Stomach (tissue), 9 donors: ENCODE data around the gene NR2F2. TPM values are rescaled to one million over a fixed set of nuclear protein-coding genes. Genes with fewer than 3 reads are reported as not detected.
A peak's percentile ranks its signal among the peaks of the same experiment; 100 is the strongest.

Experiments used
- DNase-seq, 2 donors: peaks; one replicate each; pipeline versions ENCODE4 v3.0.0 to v3.0.0-alpha.2; 2013 to 2019
- H3K27ac ChIP-seq, 5 donors: fragments of 200-600 bp in 4 of 5; sonication (generic) in 4 of 5; one replicate each; pipeline ENCODE4 v1.5.1; 2013 to 2019; ENCODE audit warnings: mild to moderate bottlenecking in 1 of 5, moderate library complexity in 1 of 5
- H3K27me3 ChIP-seq, 3 donors: fragments of 200-600 bp; sonication (generic); one replicate each; pipeline ENCODE4 v1.5.1; 2017 to 2019; ENCODE audit warnings: mixed run types in 1 of 3
- H3K36me3 ChIP-seq, 4 donors: fragments of 200-600 bp; sonication (generic); 1 replicate in 3 of 4; 2 replicates in 1 of 4; pipeline ENCODE4 v1.5.1; 2016 to 2019
- H3K4me1 ChIP-seq, 4 donors: fragments of 200-600 bp; sonication (generic); one replicate each; pipeline ENCODE4 v1.5.1; 2016 to 2019
- H3K4me3 ChIP-seq, 4 donors: fragments of 200-600 bp; sonication (generic) in 3 of 4; one replicate each; pipeline ENCODE4 v1.5.1; 2016 to 2019; ENCODE audit warnings: mild to moderate bottlenecking in 1 of 4
- H3K9me3 ChIP-seq, 4 donors: fragments of 200-600 bp; sonication (generic); one replicate each; pipeline ENCODE4 v1.5.1; 2016 to 2019
- CTCF ChIP-seq, 7 experiments: fragments of 450-650 bp in 4 of 7; fragments of 200-600 bp in 3 of 7; sonication (generic) in 3 of 7; IDR thresholded peaks; one replicate each; pipeline ENCODE4 v1.5.1; 2016 to 2019; ENCODE audit warnings: antibody characterized with exemption in 7 of 7, control low read depth in 2 of 7, mild to moderate bottlenecking in 1 of 7
- EP300 ChIP-seq: sonication (generic); formaldehyde crosslinking; IDR thresholded peaks from one replicate; pipeline ENCODE4 v1.6.1; 2017; ENCODE audit warnings: antibody characterized with exemption
- POLR2A ChIP-seq, 4 donors: fragments of 450-650 bp; IDR thresholded peaks; one replicate each; pipeline ENCODE4 v1.6.1; 2016; ENCODE audit warnings: antibody characterized with exemption in 4 of 4, control low read depth in 2 of 4, mild to moderate bottlenecking in 1 of 4, moderate library complexity in 1 of 4
- POLR2AphosphoS5 ChIP-seq, 3 donors: sonication (generic); formaldehyde crosslinking; IDR thresholded peaks; one replicate each; pipeline ENCODE4 v1.6.1; 2016; ENCODE audit warnings: antibody characterized with exemption in 3 of 3
- WGBS, 5 donors: extraction: QIAGEN DNeasy Blood & Tissue Kit in 3 of 5; methylation state at CpG; one replicate each; pipeline versions ENCODE4 v1.1.5 to v1.1.7; 2013 to 2018; 5-methylcytosine and 5-hydroxymethylcytosine counted together
- intact Hi-C: fragments of 100-400 bp; cut with DNase I; formaldehyde crosslinking; loops from one replicate; pipeline ENCODE4 v1.15.1; 2023; ENCODE audit warnings: low total_unique reads
- polyA plus RNA-seq, 3 donors: library from polyadenylated mRNA; stranded (reverse); fragments of 200-250 nt; gene quantifications; one replicate each; pipeline ENCODE4 v1.2.3, GENCODE V29; 2013
- total RNA-seq, 5 donors: library from RNA; depleted of rRNA; stranded (reverse); fragments of >200 nt; gene quantifications; one replicate each; pipeline versions ENCODE4 v1.1.0 to v1.2.3, GENCODE V29; 2014 to 2016
- donor health status: healthy with polysubstance abuse.
- donor health status: Bipolar disorder and iron deficiency.
- donor health status: healthy.

The NR2F2 gene
- total and polyA plus RNA-seq, 8 donors: 30.9 to 96.2 (median 43.5) TPM

DNA sequence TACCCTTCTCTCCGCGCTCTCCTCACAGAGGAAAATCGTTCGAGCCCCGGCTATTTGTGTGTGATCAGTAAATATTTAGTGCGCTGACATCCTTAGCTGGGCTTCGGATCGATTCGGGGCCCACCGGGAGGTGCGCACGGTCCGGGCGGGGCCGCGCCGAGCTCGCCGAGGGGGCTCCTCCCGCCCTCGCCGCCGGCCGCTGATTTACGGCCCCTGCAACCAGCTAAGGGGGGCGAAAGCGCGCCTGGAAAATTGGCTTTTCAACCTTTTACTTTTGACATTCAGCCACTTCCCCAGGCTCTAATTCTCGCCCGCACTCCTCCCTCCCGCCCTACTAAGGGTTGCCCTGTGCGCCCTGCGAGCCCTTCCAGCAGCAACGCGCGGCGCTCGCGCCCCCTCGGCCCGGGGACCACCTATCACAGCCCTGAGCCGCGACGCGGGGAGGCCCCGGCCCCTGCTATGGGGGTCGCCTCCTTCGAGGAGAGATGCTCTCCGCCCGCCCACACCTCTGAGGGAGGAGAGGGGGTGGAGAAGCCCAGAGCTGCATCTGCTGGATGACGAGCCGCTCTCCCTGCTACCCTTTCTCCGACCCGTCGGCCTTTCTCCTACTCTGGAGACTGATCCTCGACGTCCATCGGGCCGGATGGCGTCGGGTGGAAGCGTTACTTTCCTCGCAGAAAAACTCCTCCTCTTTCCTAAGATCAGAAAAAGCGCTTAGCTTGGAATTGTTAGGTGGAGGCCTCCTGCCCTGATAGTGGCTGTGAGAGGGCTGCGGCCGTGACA is 7.8 kb upstream of the NR2F2 start:
- Histone ChIP-seq H3K36me3 (no peaks in the 10 kb centered on the region), H3K4me1 (peaks cover 12 to 56% (median 35%) of the 10 kb centered on the region in 4 donors), H3K27me3 (peaks cover 0 to 53% (median 13%) of the 10 kb centered on the region in 3 donors), H3K4me3 (peak overlapping the region; percentile 57 to 80 (median 58)), H3K9me3 (no peaks in the 10 kb centered on the region), H3K27ac (peak overlapping the region; percentile 93 to 98 (median 96))
- DNase-seq: peak in 1 of 2 donors; percentile 73
- WGBS, 5 donors: 5 to 9% (median 9%) methylated on average over 62 to 66 of the region's 66 CpGs
- no peak for TF ChIP-seq CTCF (IDR thresholded peaks at IDR 0.05)
- no peak for TF ChIP-seq POLR2A (IDR thresholded peaks at IDR 0.05)
- no peak for TF ChIP-seq POLR2AphosphoS5 (IDR thresholded peaks at IDR 0.05)
- no peak for TF ChIP-seq EP300
- intact Hi-C loops: no loop called here

GRCh38 chr15:96323319-96324145 is 7.0 kb upstream of the NR2F2 start:
- Histone ChIP-seq H3K27me3 (peaks cover 0 to 53% (median 13%) of the 10 kb centered on the region in 3 donors), H3K4me1 (peaks cover 16 to 61% (median 36%) of the 10 kb centered on the region in 4 donors), H3K27ac (peak overlapping the region; percentile 93 to 98 (median 96)), H3K9me3 (no peaks in the 10 kb centered on the region), H3K4me3 (peak overlapping the region; percentile 57 to 89 (median 72)), H3K36me3 (no peaks in the 10 kb centered on the region)
- DNase-seq: peak in 1 of 2 donors; percentile 26
- intact Hi-C loops: no loop called here
- WGBS, 5 donors: 22 to 55% (median 29%) methylated on average over 11 to 29 of the region's 29 CpGs
- TF ChIP-seq POLR2AphosphoS5 (IDR thresholded peaks at IDR 0.05) (no peak), CTCF (IDR thresholded peaks at IDR 0.05) (no peak), POLR2A (IDR thresholded peaks at IDR 0.05) (no peak), EP300 (no peak)

- intact Hi-C loops: no loop called here
- TF ChIP-seq CTCF (IDR thresholded peaks at IDR 0.05): no peak
- H3K36me3 ChIP-seq: no peaks in the 10 kb centered on the region
- DNase-seq: peak in 1 of 2 donors; percentile 56
- H3K9me3 ChIP-seq: no peaks in the 10 kb centered on the region
- peak overlapping the region; percentile 87 to 98 (median 96) for H3K27ac ChIP-seq
- peak overlapping the region; percentile 57 to 89 (median 72) for H3K4me3 ChIP-seq
- H3K4me1 ChIP-seq: peaks cover 16 to 61% (median 34%) of the 10 kb centered on the region in 4 donors
- peaks cover 0 to 56% (median 13%) of the 10 kb centered on the region in 3 donors for H3K27me3 ChIP-seq
- WGBS, 5 donors: 9 to 22% (median 14%) methylated on average over 12 of the region's 12 CpGs
These were observed 6.2 kb upstream of the NR2F2 start for GRCh38 chr15:96324192-96324895.
